KMS-11 (cell line): ENCODE results near the gene ILK.

Experiments used
- H2AFZ ChIP-seq: fragments of 200-600 bp; sonication (generic); 2 replicates; pipeline ENCODE4 v1.6.1; 2016; ENCODE audit warnings: antibody characterized with exemption, mixed run types, low read depth
- H3K27ac ChIP-seq: fragments of 200-600 bp; sonication (generic); 2 replicates; pipeline ENCODE4 v1.6.1; 2016; ENCODE audit warnings: mild to moderate bottlenecking, mixed run types
- H3K27me3 ChIP-seq: fragments of 200-600 bp; sonication (generic); 2 replicates; pipeline ENCODE4 v1.6.1; 2017; ENCODE audit warnings: mild to moderate bottlenecking, low read depth, mixed run types, moderate library complexity; ENCODE audit not compliant: insufficient read depth
- H3K36me3 ChIP-seq: fragments of 200-600 bp; sonication (generic); 2 replicates; pipeline ENCODE4 v1.6.1; 2017; ENCODE audit warnings: mild to moderate bottlenecking, mixed run types; ENCODE audit not compliant: insufficient read depth
- H3K4me1 ChIP-seq: fragments of 200-600 bp; sonication (generic); 2 replicates; pipeline ENCODE4 v1.6.1; 2016; ENCODE audit warnings: mild to moderate bottlenecking, low read depth, mixed run types; ENCODE audit not compliant: poor library complexity, severe bottlenecking
- H3K4me2 ChIP-seq: fragments of 200-600 bp; sonication (generic); 2 replicates; pipeline ENCODE4 v1.7.0; 2016; ENCODE audit warnings: mild to moderate bottlenecking, mixed run types
- H3K4me3 ChIP-seq: fragments of 200-600 bp; sonication (generic); IDR thresholded peaks from 2 replicates; pipeline ENCODE4 v1.6.1; 2017; ENCODE audit warnings: low read depth, low read length, mixed read lengths; ENCODE audit not compliant: insufficient read depth
- H3K79me2 ChIP-seq: fragments of 200-600 bp; sonication (generic); 2 replicates; pipeline ENCODE4 v1.6.1; 2016; ENCODE audit warnings: low read depth, mixed run types; ENCODE audit not compliant: insufficient read depth
- H3K9ac ChIP-seq: fragments of 200-600 bp; sonication (generic); 2 replicates; pipeline ENCODE4 v1.6.1; 2016; ENCODE audit warnings: mild to moderate bottlenecking, mixed run types
- H4K20me1 ChIP-seq: fragments of 200-600 bp; sonication (generic); 2 replicates; pipeline ENCODE4 v1.6.1; 2016; ENCODE audit warnings: mild to moderate bottlenecking, mixed run types; ENCODE audit not compliant: insufficient read depth
- CTCF ChIP-seq: fragments of 200-600 bp; sonication (generic); conservative IDR thresholded peaks from 2 replicates; pipeline ENCODE4 v1.6.1; 2017; ENCODE audit warnings: low read depth, mild to moderate bottlenecking, antibody characterized with exemption, low read length, moderate library complexity, mixed read lengths

Gene ILK

GRCh38 chr11:6630632-6631291 lies 27.2 kb downstream of the ILK start:
- H3K4me2 ChIP-seq: no peak overlapping the region
- no peaks in the 10 kb centered on the region for H3K79me2 ChIP-seq
- H4K20me1 ChIP-seq: no peaks in the 10 kb centered on the region
- no peak overlapping the region for H2AFZ ChIP-seq
- H3K36me3 ChIP-seq: no peaks in the 10 kb centered on the region
- H3K4me1 ChIP-seq: peaks cover 11% of the 10 kb centered on the region
- H3K27ac ChIP-seq: no peak overlapping the region
- no peaks in the 10 kb centered on the region for H3K27me3 ChIP-seq
- H3K4me3 ChIP-seq: no peak overlapping the region
- H3K9ac ChIP-seq: no peak overlapping the region
- TF ChIP-seq CTCF: no peak

- no peak overlapping the region for H2AFZ ChIP-seq
- no peak overlapping the region for H3K4me2 ChIP-seq
- no peak overlapping the region for H3K9ac ChIP-seq
- no peak overlapping the region for H3K4me3 ChIP-seq
- H4K20me1 ChIP-seq: no peaks in the 10 kb centered on the region
- H3K36me3 ChIP-seq: no peaks in the 10 kb centered on the region
- no peaks in the 10 kb centered on the region for H3K27me3 ChIP-seq
- H3K79me2 ChIP-seq: no peaks in the 10 kb centered on the region
- no peak for TF ChIP-seq CTCF
- peaks cover 11% of the 10 kb centered on the region for H3K4me1 ChIP-seq
- no peak overlapping the region for H3K27ac ChIP-seq
These were observed 27.9 kb downstream of the ILK start for GRCh38 chr11:6631361-6631890.

GRCh38 chr11:6632116-6633073 lies 28.8 kb downstream of the ILK start:
- H2AFZ ChIP-seq: no peak overlapping the region
- H3K27me3 ChIP-seq: no peaks in the 10 kb centered on the region
- TF ChIP-seq CTCF: no peak
- peaks cover 9% of the 10 kb centered on the region for H3K4me1 ChIP-seq
- no peak overlapping the region for H3K4me3 ChIP-seq
- H3K4me2 ChIP-seq: no peak overlapping the region
- H3K36me3 ChIP-seq: no peaks in the 10 kb centered on the region
- H3K9ac ChIP-seq: no peak overlapping the region
- no peaks in the 10 kb centered on the region for H3K79me2 ChIP-seq
- no peaks in the 10 kb centered on the region for H4K20me1 ChIP-seq
- H3K27ac ChIP-seq: no peak overlapping the region

- no peaks in the 10 kb centered on the region for H3K36me3 ChIP-seq
- H3K27me3 ChIP-seq: no peaks in the 10 kb centered on the region
- H3K9ac ChIP-seq: no peak overlapping the region
- H2AFZ ChIP-seq: no peak overlapping the region
- no peaks in the 10 kb centered on the region for H4K20me1 ChIP-seq
- H3K4me1 ChIP-seq: no peaks in the 10 kb centered on the region
- no peak overlapping the region for H3K4me2 ChIP-seq
- no peak overlapping the region for H3K4me3 ChIP-seq
- no peak for TF ChIP-seq CTCF
- H3K79me2 ChIP-seq: no peaks in the 10 kb centered on the region
- no peak overlapping the region for H3K27ac ChIP-seq
These were observed 30.1 kb downstream of the ILK start for GRCh38 chr11:6633422-6634408.
